ENCODE data around the gene KCNH1.

KCNH1 gene

GRCh38 chr1:210688512-210689234 lies 445.3 kb downstream of the KCNH1 start (continued):
- no peak for TF ChIP-seq REST (tag by site-specific recombination; IDR thresholded peaks at IDR 0.05)
- TF ChIP-seq ZNF221 (tag by site-specific recombination; IDR thresholded peaks at IDR 0.05; ENCODE audit: borderline replicate concordance): no peak
- no peak for TF ChIP-seq ZFP41 (tag by site-specific recombination; IDR thresholded peaks at IDR 0.05; ENCODE audit: borderline replicate concordance)
- no peak for TF ChIP-seq ZNF473 (tag by site-specific recombination; IDR thresholded peaks at IDR 0.05)
- TF ChIP-seq ZNF350 (tag by site-specific recombination; IDR thresholded peaks at IDR 0.05): no peak
- no peak for TF ChIP-seq KLF9 (tag by site-specific recombination; IDR thresholded peaks at IDR 0.05; ENCODE audit: low read depth)
- TF ChIP-seq SP7 (tag by site-specific recombination; IDR thresholded peaks at IDR 0.05): no peak

GRCh38 chr1:210687582-210688279 lies 446.2 kb downstream of the KCNH1 start:
- Histone ChIP-seq H3K9me3 (ENCODE audit: control insufficient read depth, insufficient read depth, low read depth, low read length) (no peaks in the 10 kb centered on the region), H3K36me3 (ENCODE audit: control insufficient read depth in 2 of 2, insufficient read depth in 1 of 2, low read length in 2 of 2) (no peaks in the 10 kb centered on the region), H3K4me3 (ENCODE audit: low read depth, low read length) (no peak overlapping the region), H3K4me1 (ENCODE audit: control insufficient read depth, insufficient read depth, low read length) (no peaks in the 10 kb centered on the region), H3K27ac (ENCODE audit: extremely low read depth, low read depth, low read length) (no peak overlapping the region)
- ChIA-PET CTCF (interaction anchor here (0.7 kb wide), 1 partner anchor 446 kb away, joined by 3 read pairs; the partner anchor contains the start of gene KCNH1), POLR2A (no interaction called here)
- TF ChIP-seq ZSCAN16 (tag by site-specific recombination; IDR thresholded peaks at IDR 0.05) (no peak), SETDB1 (IDR thresholded peaks at IDR 0.05; ENCODE audit: insufficient read length, low read length) (no peak), ZNF239 (tag by site-specific recombination; IDR thresholded peaks at IDR 0.05) (peak; percentile 91)

GRCh38 chr1:210686841-210687240 lies 447.1 kb downstream of the KCNH1 start:
- CTCF ChIA-PET: no interaction called here
- POLR2A ChIA-PET: no interaction called here
- Histone ChIP-seq H3K4me3 (ENCODE audit: low read depth, low read length) (no peak overlapping the region), H3K27ac (ENCODE audit: extremely low read depth, low read depth, low read length) (no peak overlapping the region), H3K36me3 (ENCODE audit: control insufficient read depth in 2 of 2, insufficient read depth in 1 of 2, low read length in 2 of 2) (no peaks in the 10 kb centered on the region), H3K9me3 (ENCODE audit: control insufficient read depth, insufficient read depth, low read depth, low read length) (no peaks in the 10 kb centered on the region), H3K4me1 (ENCODE audit: control insufficient read depth, insufficient read depth, low read length) (no peaks in the 10 kb centered on the region)
- TF ChIP-seq ZNF76 (tag by site-specific recombination; IDR thresholded peaks at IDR 0.05; ENCODE audit: borderline replicate concordance, low read depth) (no peak), ZNF26 (tag by site-specific recombination; IDR thresholded peaks at IDR 0.05) (no peak), ZNF692 (tag by site-specific recombination; IDR thresholded peaks at IDR 0.05) (no peak), ELK4 (IDR thresholded peaks at IDR 0.05; ENCODE audit: borderline replicate concordance, low read depth, low read length) (no peak), ZNF776 (tag by site-specific recombination; IDR thresholded peaks at IDR 0.05; ENCODE audit: borderline replicate concordance) (no peak), KLF1 (tag by site-specific recombination; IDR thresholded peaks at IDR 0.05) (no peak), ZNF555 (tag by site-specific recombination; conservative IDR thresholded peaks at IDR 0.05) (no peak), PBX3 (CRISPR knock-in tag; IDR thresholded peaks at IDR 0.05) (no peak), BCL11A (tag by site-specific recombination; IDR thresholded peaks at IDR 0.05; ENCODE audit: low read depth) (no peak), ZNF341 (tag by site-specific recombination; IDR thresholded peaks at IDR 0.05; ENCODE audit: low read depth) (no peak)

Measured in HEK293 (cell line).